HepG2 (cell line): ENCODE measurements around the gene TSHZ2. TPM values are rescaled to one million over a fixed set of nuclear protein-coding genes. Genes with fewer than 3 reads are reported as not detected.

ENCODE experiments used
- ATAC-seq: fragments of 200-7000 bp; cut with Tn5 transposase; 3 replicates; pipeline ENCODE4 v1.9.1; 2020; ENCODE audit warnings: mild to moderate bottlenecking, moderate library complexity
- BruUV-seq: library from RNA; stranded (reverse); fragments of 400-500 nt; replicated peaks from 2 replicates; lab custom pipeline; 2021; lab: Mats Ljungman, UMichigan
- CTCF ChIA-PET: fragments of 300-600 bp; formaldehyde crosslinking; extraction: SDS; loops from one replicate; lab custom pipeline; 2021; ENCODE audit warnings: low total read pairs, inconsistent platforms, low intra/inter-chr PET ratio; lab: Yijun Ruan, JAX
- POLR2A ChIA-PET: fragments of 350-600 bp; sonication (Branson Sonifier 250); formaldehyde crosslinking; loops from one replicate; lab custom pipeline; 2020; ENCODE audit warnings: antibody characterized with exemption, inconsistent platforms; lab: Yijun Ruan, JAX
- DNase-seq: peaks from one replicate; pipeline ENCODE4 v3.0.0-alpha.2; 2015; ENCODE audit warnings: low spot score
- FAIRE-seq: peaks from 3 replicates; lab custom pipeline; 2011; peaks lifted over from hg19 to GRCh38; lab: Jason Lieb, UNC
- H2AFZ ChIP-seq: one replicate; pipeline ENCODE4 v1.6.1; 2011; ENCODE audit warnings: low read length, inconsistent platforms
- H3K27ac ChIP-seq: fragments of 300-600 bp; 3 replicates; pipeline ENCODE4 v1.8.0; 2011; ENCODE audit warnings: mixed run types, mild to moderate bottlenecking, mixed read lengths, low read length, inconsistent platforms; ENCODE audit not compliant: insufficient read depth; ENCODE audit errors: extremely low read length
- H3K27me3 ChIP-seq, 2 experiments: fragments of 200-600 bp in 1 of 2; 2 replicates in 1 of 2; 3 replicates in 1 of 2; pipeline versions ENCODE4 v1.6.0 to v1.8.0; 2011; ENCODE audit warnings: low read length in 2 of 2, mild to moderate bottlenecking in 2 of 2, moderate library complexity in 2 of 2, inconsistent platforms in 1 of 2; ENCODE audit not compliant: insufficient read depth in 2 of 2, control insufficient read depth in 1 of 2
- H3K36me3 ChIP-seq, 2 experiments: fragments of 200-600 bp in 1 of 2; replicated peaks in 1 of 2; 2 replicates in 1 of 2; 3 replicates in 1 of 2; pipeline versions ENCODE4 v1.5.1 to v1.8.0; 2011; ENCODE audit warnings: low read length in 2 of 2, inconsistent platforms in 1 of 2; ENCODE audit not compliant: insufficient read depth in 2 of 2, control insufficient read depth in 1 of 2
- H3K4me1 ChIP-seq: 2 replicates; pipeline ENCODE4 v1.5.1; 2012; ENCODE audit warnings: low read length, inconsistent platforms; ENCODE audit not compliant: insufficient read depth
- H3K4me2 ChIP-seq: 2 replicates; pipeline ENCODE4 v1.6.0; 2011; ENCODE audit warnings: low read depth, low read length, inconsistent platforms
- H3K4me3 ChIP-seq, 3 experiments: fragments of 200-600 bp in 1 of 3; sonication (generic), shearing (Covaris generic) in 1 of 3; replicated peaks in 1 of 3; 2 replicates each; pipeline ENCODE4 v1.5.1; 2011 to 2016; ENCODE audit warnings: low read length in 3 of 3, inconsistent platforms in 2 of 3, low read depth in 2 of 3, mild to moderate bottlenecking in 2 of 3, control low read depth in 1 of 3, mixed read lengths in 1 of 3; ENCODE audit not compliant: insufficient read depth in 1 of 3
- H3K79me2 ChIP-seq: one replicate; pipeline ENCODE4 v1.6.1; 2011; ENCODE audit warnings: low read length, inconsistent platforms; ENCODE audit not compliant: insufficient read depth
- H3K9ac ChIP-seq: 2 replicates; pipeline ENCODE4 v1.6.0; 2011; ENCODE audit warnings: mild to moderate bottlenecking, low read depth, low read length, inconsistent platforms; ENCODE audit not compliant: insufficient read depth
- H3K9me3 ChIP-seq: 2 replicates; pipeline ENCODE4 v1.5.1; 2012; ENCODE audit warnings: mild to moderate bottlenecking, low read length
- H4K20me1 ChIP-seq: 2 replicates; pipeline ENCODE4 v1.6.0; 2011; ENCODE audit warnings: inconsistent platforms, mild to moderate bottlenecking, low read length, moderate library complexity; ENCODE audit not compliant: insufficient read depth
- MTA1 ChIP-seq: sonication (generic); formaldehyde crosslinking; IDR thresholded peaks from 2 replicates; pipeline ENCODE4 v1.4.0; 2020; ENCODE audit warnings: missing genetic modification reagents, mild to moderate bottlenecking, borderline replicate concordance
- POLR2G ChIP-seq: fragments of 200-400 bp; formaldehyde crosslinking; IDR thresholded peaks from 2 replicates; pipeline ENCODE4 v1.6.1; 2018; ENCODE audit warnings: mild to moderate bottlenecking, low read depth, low read length, moderate library complexity
- RFX3 ChIP-seq: IDR thresholded peaks from 2 replicates; pipeline ENCODE4 v1.6.1; 2016; ENCODE audit warnings: missing biosample characterization, missing genetic modification reagents
- SNAPC4 ChIP-seq: sonication (generic); formaldehyde crosslinking; IDR thresholded peaks from 2 replicates; pipeline ENCODE4 v1.4.0; 2020; ENCODE audit warnings: mild to moderate bottlenecking, missing genetic modification reagents
- TSC22D2 ChIP-seq: sonication (generic); formaldehyde crosslinking; IDR thresholded peaks from 2 replicates; pipeline ENCODE4 v1.5.1; 2020; ENCODE audit warnings: missing genetic modification reagents, mild to moderate bottlenecking, borderline replicate concordance
- ZNF142 ChIP-seq: sonication (generic); formaldehyde crosslinking; IDR thresholded peaks from 2 replicates; pipeline ENCODE4 v1.4.0; 2020; ENCODE audit warnings: missing genetic modification reagents
- ZNF256 ChIP-seq: sonication (generic); formaldehyde crosslinking; conservative IDR thresholded peaks from 2 replicates; pipeline ENCODE4 v1.4.0; 2020; ENCODE audit warnings: missing genetic modification reagents
- ZNF331 ChIP-seq: sonication (generic); formaldehyde crosslinking; IDR thresholded peaks from 2 replicates; pipeline ENCODE4 v1.4.0; 2020; ENCODE audit warnings: missing genetic modification reagents
- ZNF343 ChIP-seq: sonication (generic); formaldehyde crosslinking; IDR thresholded peaks from 2 replicates; pipeline ENCODE4 v1.4.0; 2020; ENCODE audit warnings: mild to moderate bottlenecking, missing genetic modification reagents
- ZNF451 ChIP-seq: sonication (generic); formaldehyde crosslinking; IDR thresholded peaks from 2 replicates; pipeline ENCODE4 v1.5.0; 2020; ENCODE audit warnings: mild to moderate bottlenecking, missing genetic modification reagents
- ZNF574 ChIP-seq: sonication (generic); formaldehyde crosslinking; IDR thresholded peaks from 2 replicates; pipeline ENCODE4 v1.4.0; 2020; ENCODE audit warnings: missing genetic modification reagents
- WGBS: methylation state at CpG from one replicate; pipeline ENCODE4 v1.1.6; 2017; ENCODE audit warnings: low lambda C conversion rate; 5-methylcytosine and 5-hydroxymethylcytosine counted together
- in situ Hi-C: cut with HindIII; loops from 2 replicates; pipeline ENCODE4 v1.10.0; 2017; ENCODE audit warnings: low pct_unique_long_range_greater_than_20kb; ENCODE audit not compliant: extremely low pct_ligation_motif_present
- intact Hi-C: fragments of 100-400 bp; cut with micrococcal nuclease; formaldehyde crosslinking; loops from one replicate; pipeline ENCODE4 v1.10.0; 2022; ENCODE audit not compliant: unreplicated experiment
- polyA plus RNA-seq, 8 experiments: library from polyadenylated mRNA; depleted of rRNA in 3 of 8; stranded (reverse) in 7 of 8; unstranded in 1 of 8; fragments of >200 nt; fragmentation: Illumina TruSeq in 4 of 8; extraction: Trizol in 4 of 8; gene quantifications; 2 replicates each; pipeline versions ENCODE4 v1.2.1 to v1.2.3, GENCODE V29; 2011 to 2016; ENCODE audit warnings: low read depth in 4 of 8, missing spikeins in 1 of 8, mixed read lengths in 1 of 8; ENCODE audit not compliant: insufficient read depth in 1 of 8
- total RNA-seq, 5 experiments: library from RNA; depleted of rRNA; stranded (reverse); fragments of >200 nt; fragmentation: Illumina TruSeq; extraction: Trizol; gene quantifications; 2 replicates each; pipeline ENCODE4 v1.2.3, GENCODE V29; 2016; ENCODE audit warnings: low read depth in 1 of 5

Gene TSHZ2
- total and polyA plus RNA-seq, 2 of the 13 experiments (the other 11 are each of a cell fraction or from before 2014, with no cell fraction given) = 0.01 TPM; not detected in 1

- no peak for ATAC-seq
- in situ Hi-C loops = loop anchor here (25.0 kb wide), 1 partner anchor 1127 kb away; the partner anchor contains the start of gene PFDN4
- CTCF ChIA-PET = no interaction called here
- Histone ChIP-seq H3K4me3 (no peak overlapping the region), H3K27me3 (0 out of 5 replicates have a peak, but pooled peaks cover 0 to 4% of the 10 kb centered on the region in 2 experiments), H3K9ac (no peak overlapping the region), H3K4me2 (no peak overlapping the region), H3K36me3 (no peaks in the 10 kb centered on the region), H4K20me1 (no peaks in the 10 kb centered on the region), H3K27ac (no peak overlapping the region), H3K79me2 (no peaks in the 10 kb centered on the region), H2AFZ (no peak overlapping the region), H3K4me1 (peaks cover 55% of the 10 kb centered on the region), H3K9me3 (no peaks in the 10 kb centered on the region)
- WGBS = 74% methylated on average over 5 of the region's 5 CpGs
- intact Hi-C loops = no loop called here
- no peak for DNase-seq
- no TSS peak for BruUV-seq
- POLR2A ChIA-PET = no interaction called here
- no peak for FAIRE-seq
- no peak for TF ChIP-seq ZNF343 (CRISPR knock-in tag)
- no peak for TF ChIP-seq SNAPC4 (CRISPR knock-in tag)
- TF ChIP-seq POLR2G = no peak
- TF ChIP-seq ZNF451 (CRISPR knock-in tag) = no peak
- no peak for TF ChIP-seq MTA1 (CRISPR knock-in tag)
- TF ChIP-seq ZNF331 = no peak
- no peak for TF ChIP-seq RFX3 (CRISPR knock-in tag)
- no peak for TF ChIP-seq ZNF142 (CRISPR knock-in tag)
- no peak for TF ChIP-seq TSC22D2
- no peak for TF ChIP-seq ZNF256 (CRISPR knock-in tag)
- no peak for TF ChIP-seq ZNF574 (CRISPR knock-in tag)
Measured at GRCh38 chr20:53085720-53086119, 113.6 kb downstream of the TSHZ2 start.
